ENCODE measurements around the gene FAHD1. TPM values are rescaled to one million over a fixed set of nuclear protein-coding genes. Genes with fewer than 3 reads are reported as not detected.

The FAHD1 gene
- total and polyA plus RNA-seq, 2 donors (not counting 1 experiment from before 2014, with no cell fraction given), result 28.3 to 78.3 TPM

GRCh38 chr16:1788095-1788707 is 38.8 kb upstream of the FAHD1 start:
- H2AFZ ChIP-seq (ENCODE audit: low read length), result no peak overlapping the region
- no peak overlapping the region for H3K27ac ChIP-seq (ENCODE audit: insufficient read depth, low read length)
- peaks cover 2% of the 10 kb centered on the region for H3K4me1 ChIP-seq (ENCODE audit: control insufficient read depth, extremely low read depth, insufficient read depth, low read length)
- no peak overlapping the region for H3K9ac ChIP-seq (ENCODE audit: insufficient read depth, low read length)
- H3K36me3 ChIP-seq (ENCODE audit: control insufficient read depth, insufficient read depth, low read length), result peaks cover 20% of the 10 kb centered on the region
- no peak overlapping the region for H3K4me2 ChIP-seq (ENCODE audit: extremely low read depth, insufficient read depth, low read length)
- H3K79me2 ChIP-seq (ENCODE audit: control insufficient read depth, insufficient read depth, low read length), result peaks cover 29% of the 10 kb centered on the region
- TF ChIP-seq EZH2 (IDR thresholded peaks at IDR 0.05; ENCODE audit: low read length, missing control alignments) (no peak), CTCF (conservative IDR thresholded peaks at IDR 0.05 in 1 of 2, IDR thresholded peaks at IDR 0.05 in 1 of 2; ENCODE audit: low read depth in 1 of 2, low read length in 2 of 2) (no peak)
- no peak overlapping the region for H3K4me3 ChIP-seq (replicated peaks in 1 of 4; ENCODE audit: control extremely low read depth in 1 of 4, insufficient read depth in 1 of 4, low read depth in 3 of 4, low read length in 4 of 4)
- no peaks in the 10 kb centered on the region for H4K20me1 ChIP-seq (ENCODE audit: control insufficient read depth, extremely low read depth, insufficient read depth, low read length)
- H3K9me3 ChIP-seq (ENCODE audit: control insufficient read depth, insufficient read depth, low read depth, low read length), result no peaks in the 10 kb centered on the region
- no peaks in the 10 kb centered on the region for H3K27me3 ChIP-seq (ENCODE audit: control insufficient read depth, insufficient read depth, low read length)
- no peak for DNase-seq (ENCODE audit: low read depth in 2 of 2)

- Histone ChIP-seq H3K27ac (ENCODE audit: insufficient read depth, low read length) (no peak overlapping the region), H3K36me3 (ENCODE audit: control insufficient read depth, insufficient read depth, low read length) (peaks cover 20% of the 10 kb centered on the region), H3K9ac (ENCODE audit: insufficient read depth, low read length) (no peak overlapping the region), H3K79me2 (ENCODE audit: control insufficient read depth, insufficient read depth, low read length) (peaks cover 26% of the 10 kb centered on the region), H3K4me2 (ENCODE audit: extremely low read depth, insufficient read depth, low read length) (no peak overlapping the region), H3K4me3 (replicated peaks in 1 of 4; ENCODE audit: control extremely low read depth in 1 of 4, insufficient read depth in 1 of 4, low read depth in 3 of 4, low read length in 4 of 4) (no peak overlapping the region), H2AFZ (ENCODE audit: low read length) (no peak overlapping the region), H3K9me3 (ENCODE audit: control insufficient read depth, insufficient read depth, low read depth, low read length) (no peaks in the 10 kb centered on the region), H3K27me3 (ENCODE audit: control insufficient read depth, insufficient read depth, low read length) (no peaks in the 10 kb centered on the region), H4K20me1 (ENCODE audit: control insufficient read depth, extremely low read depth, insufficient read depth, low read length) (no peaks in the 10 kb centered on the region), H3K4me1 (ENCODE audit: control insufficient read depth, extremely low read depth, insufficient read depth, low read length) (peaks cover 2% of the 10 kb centered on the region)
- TF ChIP-seq EZH2 (IDR thresholded peaks at IDR 0.05; ENCODE audit: low read length, missing control alignments) (no peak), CTCF (conservative IDR thresholded peaks at IDR 0.05 in 1 of 2, IDR thresholded peaks at IDR 0.05 in 1 of 2; ENCODE audit: low read depth in 1 of 2, low read length in 2 of 2) (no peak)
- DNase-seq (ENCODE audit: low read depth in 2 of 2), result no peak
Observed at GRCh38 chr16:1788708-1789100, 38.3 kb upstream of the FAHD1 start.

GRCh38 chr16:1789643-1790045 is 37.4 kb upstream of the FAHD1 start:
- no peak for DNase-seq (ENCODE audit: low read depth in 2 of 2)
- H2AFZ ChIP-seq (ENCODE audit: low read length), result no peak overlapping the region
- no peaks in the 10 kb centered on the region for H3K27me3 ChIP-seq (ENCODE audit: control insufficient read depth, insufficient read depth, low read length)
- no peak overlapping the region for H3K27ac ChIP-seq (ENCODE audit: insufficient read depth, low read length)
- H3K9me3 ChIP-seq (ENCODE audit: control insufficient read depth, insufficient read depth, low read depth, low read length), result no peaks in the 10 kb centered on the region
- H3K9ac ChIP-seq (ENCODE audit: insufficient read depth, low read length), result no peak overlapping the region
- H3K4me1 ChIP-seq (ENCODE audit: control insufficient read depth, extremely low read depth, insufficient read depth, low read length), result no peaks in the 10 kb centered on the region
- peaks cover 20% of the 10 kb centered on the region for H3K36me3 ChIP-seq (ENCODE audit: control insufficient read depth, insufficient read depth, low read length)
- no peak for TF ChIP-seq EZH2 (IDR thresholded peaks at IDR 0.05; ENCODE audit: low read length, missing control alignments)
- no peak for TF ChIP-seq CTCF (conservative IDR thresholded peaks at IDR 0.05 in 1 of 2, IDR thresholded peaks at IDR 0.05 in 1 of 2; ENCODE audit: low read depth in 1 of 2, low read length in 2 of 2)
- H3K4me3 ChIP-seq (replicated peaks in 1 of 4; ENCODE audit: control extremely low read depth in 1 of 4, insufficient read depth in 1 of 4, low read depth in 3 of 4, low read length in 4 of 4), result no peak overlapping the region
- H4K20me1 ChIP-seq (ENCODE audit: control insufficient read depth, extremely low read depth, insufficient read depth, low read length), result no peaks in the 10 kb centered on the region
- no peak overlapping the region for H3K4me2 ChIP-seq (ENCODE audit: extremely low read depth, insufficient read depth, low read length)
- H3K79me2 ChIP-seq (ENCODE audit: control insufficient read depth, insufficient read depth, low read length), result peaks cover 21% of the 10 kb centered on the region
